Measurements from ENCODE around the gene ANKRD13D. TPM values are rescaled to one million over a fixed set of nuclear protein-coding genes. Genes with fewer than 3 reads are reported as not detected.

The ANKRD13D gene
- total RNA-seq, 1 donor from 2014 or later: 36.9 TPM

GRCh38 chr11:67285541-67286498 is 3.3 kb upstream of the ANKRD13D start:
- no peak for DNase-seq

DNA sequence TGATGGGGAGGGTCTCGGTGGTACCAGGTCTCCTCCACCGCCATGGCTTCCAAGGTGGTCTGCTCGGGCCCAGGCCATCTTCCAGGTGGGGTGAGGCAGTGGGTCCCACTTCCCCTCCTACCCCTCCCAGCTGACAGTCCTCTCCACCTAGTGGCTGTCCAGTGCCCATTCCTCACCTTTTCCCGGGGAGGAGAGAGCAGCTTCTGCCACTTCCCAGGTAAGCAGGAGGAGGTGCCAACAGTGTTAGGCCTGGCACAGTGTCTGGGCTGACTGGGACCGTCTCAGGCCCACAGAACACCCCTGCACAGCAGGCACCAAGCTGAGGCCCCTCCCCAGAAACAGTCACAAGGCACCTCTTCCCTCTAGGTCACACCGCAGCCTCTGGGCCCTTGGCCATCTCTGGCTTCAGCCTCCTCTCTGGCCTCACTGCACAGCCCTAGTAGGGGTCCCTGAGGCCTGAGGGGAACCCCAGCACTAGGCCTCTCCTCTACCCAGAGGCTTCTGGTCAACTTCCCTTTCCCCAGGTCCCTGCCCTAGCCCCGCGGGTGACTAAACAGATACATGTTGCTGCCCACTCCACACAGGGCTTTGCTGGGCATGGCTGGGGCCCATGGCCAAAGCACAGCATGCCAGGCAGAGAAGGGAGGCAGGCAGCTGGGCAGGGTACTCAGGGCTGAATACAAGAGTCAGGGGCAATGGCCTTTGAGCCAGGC is 2.3 kb upstream of the ANKRD13D start:
- no peak for DNase-seq

DNA sequence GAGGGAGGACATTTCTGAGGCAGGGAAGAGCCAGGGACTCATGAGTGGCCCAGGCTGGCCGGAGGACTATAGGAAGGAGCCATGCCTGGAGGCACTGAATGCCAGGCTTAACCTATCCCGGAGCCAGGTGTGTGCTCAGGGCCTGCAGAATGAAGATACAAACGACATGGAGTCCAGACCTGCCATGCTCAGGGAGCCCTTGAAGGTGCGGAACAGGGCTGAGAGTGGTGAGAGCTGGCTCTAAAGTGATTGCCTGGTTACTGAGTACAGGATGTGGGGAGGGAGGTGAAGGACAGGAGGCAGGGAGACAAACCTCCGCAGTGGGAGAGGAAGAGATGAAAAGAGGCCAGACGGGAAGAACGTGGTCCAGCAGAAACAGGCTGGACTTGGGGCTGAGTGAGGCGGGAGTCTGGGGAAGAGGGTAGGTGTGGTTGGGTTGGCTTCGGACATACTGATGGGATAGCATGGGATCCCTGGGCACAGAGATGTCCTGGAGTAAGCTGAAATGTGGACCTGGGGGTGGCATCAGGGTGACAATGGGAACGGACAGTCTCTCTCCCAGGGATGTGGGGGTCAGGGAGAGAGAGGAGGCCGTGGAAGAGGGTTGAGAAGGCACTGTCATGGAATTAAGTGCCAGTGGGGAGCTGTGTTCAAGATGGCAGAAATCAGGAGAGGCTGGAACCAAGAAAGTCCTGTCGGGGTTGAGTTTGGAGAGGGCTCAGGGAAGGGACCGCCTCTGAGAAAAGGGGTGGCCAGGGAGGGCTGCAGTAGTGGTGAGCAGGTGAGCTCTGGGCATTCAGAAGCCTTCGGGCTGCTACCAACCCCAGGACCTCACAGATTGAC is 1.5 kb upstream of the ANKRD13D start:
- no peak for DNase-seq

- no peak for DNase-seq
Observed at GRCh38 chr11:67288198-67288451, 978 bp upstream of the ANKRD13D start.

GRCh38 chr11:67288452-67289225 is 464 bp upstream of the ANKRD13D start:
- DNase-seq: peak; percentile 95

DNA sequence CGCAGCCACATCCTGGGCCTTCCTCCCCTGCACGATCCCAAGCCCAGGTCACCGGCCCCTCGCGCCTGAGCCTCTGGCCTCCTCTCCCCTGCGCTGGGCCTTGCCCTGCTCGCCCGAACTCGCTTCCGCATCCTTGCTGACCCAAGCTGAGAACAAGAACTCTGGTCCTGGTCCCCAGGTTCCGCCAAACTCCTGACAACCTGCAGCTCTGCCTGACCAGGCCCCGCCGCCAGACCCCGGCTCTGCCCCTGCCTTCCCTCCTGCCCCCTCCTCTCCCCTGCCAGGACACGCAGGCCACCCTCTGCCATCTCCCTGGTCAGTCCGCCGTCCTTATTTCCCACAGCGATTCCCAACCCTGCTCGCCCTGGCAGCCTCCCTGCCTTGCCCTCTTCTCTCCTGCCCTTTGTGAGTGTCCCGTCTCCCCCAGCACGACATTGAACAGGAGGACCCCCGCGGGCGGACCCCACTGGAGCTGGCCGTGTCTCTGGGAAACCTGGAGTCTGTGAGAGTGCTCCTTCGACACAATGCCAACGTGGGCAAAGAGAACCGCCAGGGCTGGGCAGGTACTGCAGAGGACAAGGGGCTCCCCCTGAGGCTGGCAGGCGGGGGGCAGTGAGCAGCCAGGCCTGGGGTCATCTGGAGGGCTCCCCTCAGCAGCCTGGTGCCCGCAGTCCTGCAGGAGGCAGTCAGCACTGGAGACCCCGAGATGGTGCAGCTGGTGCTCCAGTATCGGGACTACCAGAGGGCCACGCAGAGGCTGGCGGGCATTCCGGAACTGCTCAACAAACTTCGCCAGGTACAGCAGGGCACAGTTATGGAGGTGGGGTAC is 762 bp downstream of the ANKRD13D start:
- no peak for DNase-seq

DNA sequence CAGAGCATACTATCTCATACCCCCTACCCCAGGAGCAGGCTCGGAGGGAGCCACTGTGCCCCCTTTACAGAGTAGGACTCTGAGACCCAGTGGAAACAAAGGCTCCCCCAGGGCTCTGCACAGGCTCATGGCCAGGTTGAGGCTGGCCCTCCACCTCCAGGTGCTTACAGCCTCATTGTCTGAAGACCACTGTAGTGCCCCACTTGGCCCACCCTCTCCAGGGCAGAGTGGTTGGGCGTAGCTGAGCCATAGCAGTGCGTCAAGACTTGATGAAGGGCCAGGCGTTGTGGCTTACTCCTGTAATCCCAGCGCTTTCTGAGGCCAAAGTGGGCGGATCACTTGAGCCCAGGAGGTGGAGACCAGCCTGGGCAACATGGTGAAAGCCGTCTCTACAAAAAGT is 1.7 kb downstream of the ANKRD13D start:
- peak; percentile 81 for DNase-seq

GRCh38 chr11:67291481-67292381 is 2.6 kb downstream of the ANKRD13D start:
- DNase-seq: no peak

DNA sequence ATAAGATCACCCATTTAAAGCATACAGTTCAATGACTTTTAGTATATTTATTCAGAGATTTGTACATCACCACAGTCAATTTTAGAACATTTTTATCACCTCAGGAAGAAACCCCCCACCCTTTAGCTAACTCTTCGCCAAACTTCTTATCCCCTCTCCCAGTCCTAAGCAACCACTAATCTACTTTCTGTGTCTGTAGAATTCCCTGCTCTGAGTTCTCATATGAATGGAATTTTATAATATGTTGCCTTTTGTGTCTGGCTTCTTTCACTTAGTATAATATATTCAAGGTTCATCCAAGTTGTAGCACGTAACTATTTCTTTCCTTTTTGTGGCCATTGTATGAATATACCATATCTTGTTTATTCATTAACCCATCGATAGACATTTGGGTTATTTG is 3.6 kb downstream of the ANKRD13D start:
- DNase-seq: no peak

- DNase-seq: no peak
Observed at GRCh38 chr11:67293090-67293489, 4.0 kb downstream of the ANKRD13D start.

GRCh38 chr11:67295846-67296245 is 6.7 kb downstream of the ANKRD13D start:
- no peak for DNase-seq

- DNase-seq: no peak
Observed at GRCh38 chr11:67298786-67299185, 9.7 kb downstream of the ANKRD13D start.

GRCh38 chr11:67299471-67300191 is 10.5 kb downstream of the ANKRD13D start:
- no peak for DNase-seq

DNA sequence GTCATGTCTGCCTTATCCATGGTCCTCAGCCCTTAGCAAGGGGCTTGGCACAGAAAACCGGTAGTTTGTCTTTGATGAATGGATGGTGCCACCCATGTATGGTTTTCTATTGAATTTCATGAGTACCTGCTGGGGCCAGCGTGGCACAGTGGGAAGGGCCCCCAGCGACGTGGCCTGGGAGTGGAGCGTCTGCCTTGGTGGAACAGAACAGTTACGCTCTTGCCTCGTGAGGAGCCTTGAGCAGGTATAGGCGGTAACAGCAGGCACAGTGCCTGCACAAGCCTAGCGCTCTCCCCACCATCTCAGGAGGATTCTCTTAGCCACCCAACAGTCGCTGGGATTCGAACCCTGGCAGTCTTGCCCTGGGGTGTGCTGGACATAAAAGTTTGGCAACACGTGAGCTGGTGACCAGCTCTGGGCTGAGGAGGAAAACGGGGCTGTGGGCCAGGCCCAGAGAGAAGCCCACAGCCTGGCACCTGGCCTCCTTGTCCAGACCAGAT is 11.2 kb downstream of the ANKRD13D start:
- DNase-seq: no peak

DNA sequence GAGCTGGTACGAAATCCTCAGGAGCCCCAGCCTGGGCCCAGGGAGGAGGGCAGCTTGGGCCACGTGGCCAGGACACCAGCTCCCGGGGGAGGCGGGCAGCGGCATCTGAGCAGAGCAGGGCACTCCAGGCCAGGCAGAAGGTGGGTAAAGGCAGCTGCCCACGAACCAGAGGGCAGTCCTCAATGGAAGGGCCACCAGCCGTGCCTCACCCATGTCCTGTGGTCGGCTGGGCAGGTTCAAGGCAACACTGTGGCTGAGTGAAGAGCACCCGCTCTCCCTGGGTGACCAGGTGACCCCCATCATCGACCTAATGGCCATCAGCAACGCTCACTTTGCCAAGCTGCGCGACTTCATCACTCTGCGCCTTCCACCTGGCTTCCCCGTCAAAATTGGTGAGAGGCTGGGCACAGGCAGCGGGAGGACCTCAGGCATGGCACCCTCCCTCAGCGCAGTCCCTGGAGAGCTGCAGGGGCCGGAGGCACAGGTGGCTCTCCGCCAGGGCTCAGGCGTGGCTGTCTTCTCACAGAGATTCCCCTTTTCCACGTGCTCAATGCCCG is 11.7 kb downstream of the ANKRD13D start:
- DNase-seq: no peak

GRCh38 chr11:67301313-67301921 is 12.3 kb downstream of the ANKRD13D start:
- no peak for DNase-seq

DNA sequence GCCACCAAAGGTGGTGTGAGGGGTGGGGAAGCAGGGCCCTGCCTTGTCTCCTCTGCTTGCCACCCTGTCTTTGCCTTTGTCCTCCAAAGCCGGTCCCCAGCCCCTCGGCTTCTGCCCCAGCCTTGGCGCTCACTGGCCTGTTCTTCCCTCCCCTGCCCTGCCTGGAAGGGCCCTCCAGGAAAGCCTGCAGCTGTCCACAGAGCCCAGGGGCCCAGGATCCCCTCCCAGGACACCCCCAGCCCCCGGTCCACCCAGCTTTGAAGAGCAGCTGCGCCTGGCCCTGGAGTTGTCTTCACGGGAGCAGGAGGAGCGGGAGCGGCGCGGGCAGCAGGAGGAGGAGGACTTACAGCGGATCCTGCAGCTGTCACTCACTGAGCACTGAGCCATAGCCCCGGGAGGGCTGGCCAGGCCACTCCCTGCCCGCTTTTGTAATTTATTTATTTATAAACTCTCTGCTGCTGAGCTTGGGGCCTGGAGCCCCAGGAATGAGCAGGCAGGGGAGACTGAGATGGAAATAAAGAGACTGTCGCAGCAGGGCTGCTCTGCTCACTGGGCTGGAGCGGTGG is 12.9 kb downstream of the ANKRD13D start:
- peak; percentile 94 for DNase-seq

GRCh38 chr11:67302571-67303131 is 13.5 kb downstream of the ANKRD13D start:
- peak; percentile 47 for DNase-seq

All from tongue (tissue), 2 donors.